ENCODE measurements around the gene CNDP2. TPM values are rescaled to one million over a fixed set of nuclear protein-coding genes. Genes with fewer than 3 reads are reported as not detected.
A peak's percentile ranks its signal among the peaks of the same experiment; 100 is the strongest.
"Not testable (repeated sequence)": the region's sequence is repeated elsewhere in the genome, so short reads cannot be mapped to it uniquely, and the experiment has no call there.

Gene CNDP2
- total RNA-seq, 1 donor from 2014 or later: 182 TPM

GRCh38 chr18:74499633-74500032, 3.5 kb downstream of the CNDP2 start:
- TF ChIP-seq CTCF (IDR thresholded peaks at IDR 0.05; ENCODE audit: unreplicated experiment): no peak
- Mint-ChIP-seq H3K4me3 (ENCODE audit: low read depth) (no peak overlapping the region), H3K36me3 (ENCODE audit: insufficient read depth) (peaks cover 22% of the 10 kb centered on the region), H3K4me1 (ENCODE audit: low read depth) (peaks cover 24% of the 10 kb centered on the region), H3K27ac (peak overlapping the region; percentile 56), H3K27me3 (no peaks in the 10 kb centered on the region), H3K9me3 (ENCODE audit: low read depth) (no peaks in the 10 kb centered on the region)
- no peak for DNase-seq (ENCODE audit: low spot score, unreplicated experiment)

- H3K36me3 Mint-ChIP-seq (ENCODE audit: insufficient read depth): peaks cover 22% of the 10 kb centered on the region
- H3K27me3 Mint-ChIP-seq: no peaks in the 10 kb centered on the region
- no peak for DNase-seq (ENCODE audit: low spot score, unreplicated experiment)
- H3K9me3 Mint-ChIP-seq (ENCODE audit: low read depth): no peaks in the 10 kb centered on the region
- H3K4me3 Mint-ChIP-seq (ENCODE audit: low read depth): no peak overlapping the region
- H3K27ac Mint-ChIP-seq: peak overlapping the region; percentile 60
- H3K4me1 Mint-ChIP-seq (ENCODE audit: low read depth): peaks cover 24% of the 10 kb centered on the region
- no peak for TF ChIP-seq CTCF (IDR thresholded peaks at IDR 0.05; ENCODE audit: unreplicated experiment)
Observed at GRCh38 chr18:74500372-74500771, 4.2 kb downstream of the CNDP2 start.

GRCh38 chr18:74500774-74501173, 4.6 kb downstream of the CNDP2 start:
- H3K27me3 Mint-ChIP-seq; H3K4me3 Mint-ChIP-seq (ENCODE audit: low read depth); DNase-seq (ENCODE audit: low spot score, unreplicated experiment); H3K9me3 Mint-ChIP-seq (ENCODE audit: low read depth): not testable (repeated sequence)
- Mint-ChIP-seq H3K27ac (peak overlapping the region; percentile 60), H3K36me3 (ENCODE audit: insufficient read depth) (peaks cover 25% of the 10 kb centered on the region), H3K4me1 (ENCODE audit: low read depth) (peaks cover 26% of the 10 kb centered on the region)

GRCh38 chr18:74501386-74501785, 5.2 kb downstream of the CNDP2 start:
- Mint-ChIP-seq H3K9me3 (ENCODE audit: low read depth) (no peaks in the 10 kb centered on the region), H3K27ac (no peak overlapping the region), H3K4me1 (ENCODE audit: low read depth) (peaks cover 26% of the 10 kb centered on the region), H3K27me3 (no peaks in the 10 kb centered on the region), H3K4me3 (ENCODE audit: low read depth) (no peak overlapping the region), H3K36me3 (ENCODE audit: insufficient read depth) (peaks cover 26% of the 10 kb centered on the region)
- no peak for TF ChIP-seq CTCF (IDR thresholded peaks at IDR 0.05; ENCODE audit: unreplicated experiment)
- no peak for DNase-seq (ENCODE audit: low spot score, unreplicated experiment)

- Mint-ChIP-seq H3K9me3 (ENCODE audit: low read depth) (no peaks in the 10 kb centered on the region), H3K4me3 (ENCODE audit: low read depth) (no peak overlapping the region), H3K36me3 (ENCODE audit: insufficient read depth) (peaks cover 42% of the 10 kb centered on the region), H3K27me3 (no peaks in the 10 kb centered on the region), H3K27ac (no peak overlapping the region), H3K4me1 (ENCODE audit: low read depth) (peaks cover 22% of the 10 kb centered on the region)
- no peak for TF ChIP-seq CTCF (IDR thresholded peaks at IDR 0.05; ENCODE audit: unreplicated experiment)
- no peak for DNase-seq (ENCODE audit: low spot score, unreplicated experiment)
Observed at GRCh38 chr18:74503137-74503536, 7.0 kb downstream of the CNDP2 start.

GRCh38 chr18:74505776-74506175, 9.6 kb downstream of the CNDP2 start:
- TF ChIP-seq CTCF (IDR thresholded peaks at IDR 0.05; ENCODE audit: unreplicated experiment): no peak
- Mint-ChIP-seq H3K36me3 (ENCODE audit: insufficient read depth) (peaks cover 45% of the 10 kb centered on the region), H3K27me3 (no peaks in the 10 kb centered on the region), H3K27ac (no peak overlapping the region), H3K4me3 (ENCODE audit: low read depth) (no peak overlapping the region), H3K9me3 (ENCODE audit: low read depth) (no peaks in the 10 kb centered on the region), H3K4me1 (ENCODE audit: low read depth) (peaks cover 20% of the 10 kb centered on the region)
- no peak for DNase-seq (ENCODE audit: low spot score, unreplicated experiment)

Data from progenitor cell of endocrine pancreas (in vitro differentiated cells).